Measurements from ENCODE around the gene DRICH1. TPM values are rescaled to one million over a fixed set of nuclear protein-coding genes. Genes with fewer than 3 reads are reported as not detected.
"Not testable (repeated sequence)": the region's sequence is repeated elsewhere in the genome, so short reads cannot be mapped to it uniquely, and the experiment has no call there.

Gene DRICH1
- polyA plus RNA-seq, 2 of the 4 experiments (the other 2 are of a cell fraction), result 0.58 to 0.85 TPM

DNA sequence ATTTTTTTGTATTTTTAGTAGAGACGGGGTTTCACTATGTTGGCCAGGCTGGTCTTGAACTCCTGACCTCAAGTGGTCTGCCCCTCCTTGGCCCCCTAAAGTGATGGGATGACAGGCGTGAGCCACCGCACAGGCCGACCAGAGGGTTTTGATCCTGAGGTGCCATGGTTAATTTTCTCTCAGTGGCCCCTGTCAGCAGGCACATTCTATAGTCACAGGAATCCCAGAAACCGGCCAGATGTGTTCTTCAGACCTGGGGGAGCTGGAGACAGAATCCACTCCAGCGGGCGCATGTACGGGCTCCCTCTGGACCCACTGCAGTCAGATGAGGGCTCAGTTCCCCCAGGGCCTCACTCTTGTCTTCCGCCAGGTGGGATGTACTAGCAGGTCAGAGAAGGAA is 69.0 kb downstream of the DRICH1 start:
- no peak for DNase-seq (ENCODE audit: low read depth in 1 of 2, low spot score in 1 of 2)
- ChIA-PET POLR2A (no interaction called here), CTCF (interaction anchor here (1.0 to 1.5 kb wide), 2 partner anchors 28 to 287 kb away, joined by 4 to 6 read pairs; no protein-coding TSS in a partner anchor)
- Histone ChIP-seq H3K9me3 (no peaks in the 10 kb centered on the region), H3K27ac (no peak overlapping the region), H3K4me1 (no peaks in the 10 kb centered on the region; the same call in 2 of the 3 replicates), H3K4me3 (no peak overlapping the region), H3K4me2 (no peak overlapping the region)
- FAIRE-seq, result no peak
- TF ChIP-seq RAD21 (conservative IDR thresholded peaks at IDR 0.05 in 1 of 2, IDR thresholded peaks at IDR 0.05 in 1 of 2) (no peak), MAFK (IDR thresholded peaks at IDR 0.05; ENCODE audit: partially characterized antibody) (no peak), EHF (CRISPR knock-in tag; IDR thresholded peaks at IDR 0.05) (no peak), TP53 (CRISPR knock-in tag; IDR thresholded peaks at IDR 0.05) (no peak), HOXA7 (CRISPR knock-in tag; IDR thresholded peaks at IDR 0.05) (no peak)
- WGBS (ENCODE audit: missing lambda C conversion rate), result 73% methylated on average over 5 of the region's 9 CpGs
- ATAC-seq, result no peak

DNA sequence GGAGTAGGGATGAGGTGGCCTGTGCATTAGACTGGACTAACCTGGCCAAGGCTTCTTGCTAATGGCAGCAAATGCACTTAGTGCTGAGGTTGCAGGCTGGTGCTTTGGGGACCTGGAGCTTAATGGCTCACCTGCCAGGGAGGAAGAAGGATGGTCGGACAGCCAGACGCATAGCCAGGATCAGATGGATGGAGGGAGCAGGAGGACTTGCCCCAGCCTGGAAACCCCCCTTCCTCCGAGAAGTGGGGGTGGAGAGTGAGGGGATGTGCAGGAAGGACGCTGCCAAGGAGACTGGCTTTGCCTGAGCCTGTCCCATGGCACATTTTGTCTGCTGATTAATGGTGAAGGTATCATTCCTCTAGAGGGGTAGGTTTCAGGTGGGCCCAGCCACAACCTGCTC is 69.9 kb downstream of the DRICH1 start:
- ChIA-PET POLR2A (no interaction called here), CTCF (interaction anchor here (0.6 to 1.0 kb wide), 2 partner anchors 207 to 288 kb away, joined by 3 to 6 read pairs; no protein-coding TSS in a partner anchor)
- TF ChIP-seq, protein P1, sequence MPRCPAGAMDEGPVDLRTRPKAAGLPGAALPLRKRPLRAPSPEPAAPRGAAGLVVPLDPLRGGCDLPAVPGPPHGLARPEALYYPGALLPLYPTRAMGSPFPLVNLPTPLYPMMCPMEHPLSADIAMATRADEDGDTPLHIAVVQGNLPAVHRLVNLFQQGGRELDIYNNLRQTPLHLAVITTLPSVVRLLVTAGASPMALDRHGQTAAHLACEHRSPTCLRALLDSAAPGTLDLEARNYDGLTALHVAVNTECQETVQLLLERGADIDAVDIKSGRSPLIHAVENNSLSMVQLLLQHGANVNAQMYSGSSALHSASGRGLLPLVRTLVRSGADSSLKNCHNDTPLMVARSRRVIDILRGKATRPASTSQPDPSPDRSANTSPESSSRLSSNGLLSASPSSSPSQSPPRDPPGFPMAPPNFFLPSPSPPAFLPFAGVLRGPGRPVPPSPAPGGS (IDR thresholded peaks at IDR 0.05), result no peak
- no peak for ATAC-seq
- H3K27ac ChIP-seq, result no peak overlapping the region
- 68% methylated on average over 4 of the region's 4 CpGs for WGBS (ENCODE audit: missing lambda C conversion rate)
- no peak for FAIRE-seq
- no peak for DNase-seq (ENCODE audit: low read depth in 1 of 2, low spot score in 1 of 2)
- H3K4me3 ChIP-seq, result no peak overlapping the region
- no peaks in the 10 kb centered on the region; the same call in 2 of the 3 replicates for H3K4me1 ChIP-seq
- H3K4me2 ChIP-seq, result no peak overlapping the region
- H3K9me3 ChIP-seq, result no peaks in the 10 kb centered on the region

DNA sequence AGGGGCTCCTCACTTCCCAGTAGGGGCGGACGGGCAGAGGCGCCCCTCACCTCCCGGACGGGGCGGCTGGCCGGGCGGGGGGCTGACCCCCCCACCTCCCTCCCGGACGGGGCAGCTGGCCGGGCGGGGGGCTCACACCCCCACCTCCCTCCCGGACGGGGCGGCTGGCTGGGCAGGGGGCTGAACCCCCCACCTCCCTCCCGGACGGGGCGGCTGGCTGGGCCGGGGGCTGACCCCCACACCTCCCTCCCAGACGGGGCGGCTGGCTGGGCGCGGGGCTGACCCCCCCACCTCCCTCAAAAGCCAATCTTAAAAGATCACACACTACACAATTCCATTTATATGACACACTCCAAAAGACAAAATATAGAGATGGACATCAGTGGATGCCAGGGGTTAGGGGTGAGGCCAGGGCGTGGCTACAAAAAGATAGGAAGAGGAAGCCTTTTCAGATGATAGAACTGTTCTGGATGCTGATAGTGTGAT is 71.1 kb downstream of the DRICH1 start:
- H3K4me2 ChIP-seq; H3K27ac ChIP-seq; DNase-seq (ENCODE audit: low read depth in 1 of 2, low spot score in 1 of 2); H3K9me3 ChIP-seq; POLR2A ChIA-PET; H3K4me3 ChIP-seq; CTCF ChIA-PET; ATAC-seq; H3K4me1 ChIP-seq; FAIRE-seq: not testable (repeated sequence)
- WGBS (ENCODE audit: missing lambda C conversion rate), result 67% methylated on average over 1 of the region's 24 CpGs

- H3K4me2 ChIP-seq; H3K4me3 ChIP-seq; H3K4me1 ChIP-seq; DNase-seq (ENCODE audit: low read depth in 1 of 2, low spot score in 1 of 2); FAIRE-seq; H3K27ac ChIP-seq; CTCF ChIA-PET; H3K9me3 ChIP-seq; ATAC-seq: not testable (repeated sequence)
- POLR2A ChIA-PET, result interaction anchor here (0.6 kb wide), 1 partner anchor 13 kb away, joined by 3 read pairs; no protein-coding TSS in a partner anchor
- 57% methylated on average over 1 of the region's 1 CpG for WGBS (ENCODE audit: missing lambda C conversion rate)
These were observed 71.9 kb downstream of the DRICH1 start for GRCh38 chr22:23560215-23560614.

Small RNA genes within 50 kb of the gene (small RNA-seq; reads per million reads assigned to genes)
- 0 reads per million in 6 experiments for gene AP000346.3

Other genes with a start within 250 kb of the DRICH1 start
- gene IGLL1, start 52.0 kb downstream of the DRICH1 start, polyA plus RNA-seq (2011; rRNA removed), result not detected in 2 replicates
- gene IGLL1, start 52.0 kb downstream of the DRICH1 start, polyA plus RNA-seq (2017; fragmentation: RNase III; extraction: RNeasy Plus Mini Kit Qiagen cat#74134 plus additional on column Dnase treatment), result not detected in 3 replicates
- gene RGL4, start 58.7 kb upstream of the DRICH1 start, polyA plus RNA-seq (2011; rRNA removed), result not detected in 2 replicates
- gene RGL4, start 58.7 kb upstream of the DRICH1 start, polyA plus RNA-seq (2017; fragmentation: RNase III; extraction: RNeasy Plus Mini Kit Qiagen cat#74134 plus additional on column Dnase treatment), result not detected in 3 replicates
- gene ZNF70, start 118.8 kb upstream of the DRICH1 start, polyA plus RNA-seq (2011; rRNA removed), result 0.88 and 2.1 TPM in 2 replicates
- 0.98 to 1.3 TPM (median 1.2 TPM) in 3 replicates for gene ZNF70, start 118.8 kb upstream of the DRICH1 start, polyA plus RNA-seq (2017; fragmentation: RNase III; extraction: RNeasy Plus Mini Kit Qiagen cat#74134 plus additional on column Dnase treatment)
- gene VPREB3, start 122.1 kb upstream of the DRICH1 start, polyA plus RNA-seq (2011; rRNA removed), result 0.41 and 0.90 TPM in 2 replicates
- 0.37 to 0.61 TPM (median 0.52 TPM) in 3 replicates for gene VPREB3, start 122.1 kb upstream of the DRICH1 start, polyA plus RNA-seq (2017; fragmentation: RNase III; extraction: RNeasy Plus Mini Kit Qiagen cat#74134 plus additional on column Dnase treatment)
- not detected in 2 replicates for gene C22orf15, start 130.7 kb upstream of the DRICH1 start, polyA plus RNA-seq (2011; rRNA removed)
- not detected in 3 replicates for gene C22orf15, start 130.7 kb upstream of the DRICH1 start, polyA plus RNA-seq (2017; fragmentation: RNase III; extraction: RNeasy Plus Mini Kit Qiagen cat#74134 plus additional on column Dnase treatment)
- 33.0 and 59.4 TPM in 2 replicates for gene CHCHD10, start 135.7 kb upstream of the DRICH1 start, polyA plus RNA-seq (2011; rRNA removed)
- gene CHCHD10, start 135.7 kb upstream of the DRICH1 start, polyA plus RNA-seq (2017; fragmentation: RNase III; extraction: RNeasy Plus Mini Kit Qiagen cat#74134 plus additional on column Dnase treatment), result 79.5 to 99.0 TPM (median 85.4 TPM) in 3 replicates
- 0.36 and 0.61 TPM in 2 replicates for gene MMP11, start 140.5 kb upstream of the DRICH1 start, polyA plus RNA-seq (2011; rRNA removed)
- 0.16 to 0.26 TPM (median 0.23 TPM) in 3 replicates for gene MMP11, start 140.5 kb upstream of the DRICH1 start, polyA plus RNA-seq (2017; fragmentation: RNase III; extraction: RNeasy Plus Mini Kit Qiagen cat#74134 plus additional on column Dnase treatment)
- 98.1 and 133 TPM in 2 replicates for gene SMARCB1, start 154.6 kb upstream of the DRICH1 start, polyA plus RNA-seq (2011; rRNA removed)
- gene SMARCB1, start 154.6 kb upstream of the DRICH1 start, polyA plus RNA-seq (2017; fragmentation: RNase III; extraction: RNeasy Plus Mini Kit Qiagen cat#74134 plus additional on column Dnase treatment), result 59.2 to 66.9 TPM (median 65.6 TPM) in 3 replicates
- gene DERL3, start 206.7 kb upstream of the DRICH1 start, polyA plus RNA-seq (2011; rRNA removed), result 0.08 and 0.34 TPM in 2 replicates
- gene DERL3, start 206.7 kb upstream of the DRICH1 start, polyA plus RNA-seq (2017; fragmentation: RNase III; extraction: RNeasy Plus Mini Kit Qiagen cat#74134 plus additional on column Dnase treatment), result 0.18 to 0.40 TPM (median 0.34 TPM) in 3 replicates
- 5.6 and 6.9 TPM in 2 replicates for gene SLC2A11, start 225.6 kb upstream of the DRICH1 start, polyA plus RNA-seq (2011; rRNA removed)
- gene SLC2A11, start 225.6 kb upstream of the DRICH1 start, polyA plus RNA-seq (2017; fragmentation: RNase III; extraction: RNeasy Plus Mini Kit Qiagen cat#74134 plus additional on column Dnase treatment), result 9.5 to 12.4 TPM (median 12.4 TPM) in 3 replicates